Stimulated activated CD8-positive, alpha-beta memory T cell treated with anti-CD3 and anti-CD28 coated beads, Interleukin-4, amount 100 ng/mL, for 24 hours (primary cell): ENCODE measurements around the gene CREB3L1.
A peak's percentile ranks its signal among the peaks of the same experiment; 100 is the strongest.

Experiments
- DNase-seq: peaks from one replicate; pipeline ENCODE4 v3.0.0-alpha.2; 2020; ENCODE audit warnings: low read depth

CREB3L1 gene

GRCh38 chr11:46366661-46367161, 89.2 kb downstream of the CREB3L1 start:
- no peak for DNase-seq

GRCh38 chr11:46367244-46367915, 89.9 kb downstream of the CREB3L1 start:
- DNase-seq = peak; percentile 69

- no peak for DNase-seq
These were observed 90.4 kb downstream of the CREB3L1 start for GRCh38 chr11:46367916-46368267.

- no peak for DNase-seq
These were observed 92.1 kb downstream of the CREB3L1 start for GRCh38 chr11:46369458-46370152.

- DNase-seq = no peak
These were observed 92.8 kb downstream of the CREB3L1 start for GRCh38 chr11:46370253-46370652.
